Uterus (tissue), 2 donors: ENCODE measurements around the gene CAMK2G.

ENCODE experiments used
- CTCF ChIP-seq, 4 experiments: fragments of 200-600 bp in 2 of 4; fragments of 450-650 bp in 2 of 4; sonication (generic) in 2 of 4; IDR thresholded peaks; one replicate each; pipeline ENCODE4 v1.5.1; 2016 to 2019; ENCODE audit warnings: antibody characterized with exemption in 4 of 4, mild to moderate bottlenecking in 2 of 4, moderate library complexity in 1 of 4
- POLR2A ChIP-seq, 2 donors: fragments of 450-650 bp; IDR thresholded peaks; one replicate each; pipeline ENCODE4 v1.6.1; 2016; ENCODE audit warnings: antibody characterized with exemption in 2 of 2, mild to moderate bottlenecking in 1 of 2, moderate library complexity in 1 of 2

GRCh38 chr10:73881221-73881919 lies 7.0 kb upstream of the CAMK2G start:
- TF ChIP-seq CTCF (IDR thresholded peaks at IDR 0.05): no peak
- TF ChIP-seq POLR2A (IDR thresholded peaks at IDR 0.05): no peak
